Activated effector memory CD4-positive, alpha-beta T cell treated with Interleukin-2 at 50 U/mL for 16 hours (primary cell): ENCODE data around the gene PON3.

Experiments
- DNase-seq: peaks from one replicate; pipeline ENCODE4 v3.0.0-alpha.2; 2020

The PON3 gene

DNA sequence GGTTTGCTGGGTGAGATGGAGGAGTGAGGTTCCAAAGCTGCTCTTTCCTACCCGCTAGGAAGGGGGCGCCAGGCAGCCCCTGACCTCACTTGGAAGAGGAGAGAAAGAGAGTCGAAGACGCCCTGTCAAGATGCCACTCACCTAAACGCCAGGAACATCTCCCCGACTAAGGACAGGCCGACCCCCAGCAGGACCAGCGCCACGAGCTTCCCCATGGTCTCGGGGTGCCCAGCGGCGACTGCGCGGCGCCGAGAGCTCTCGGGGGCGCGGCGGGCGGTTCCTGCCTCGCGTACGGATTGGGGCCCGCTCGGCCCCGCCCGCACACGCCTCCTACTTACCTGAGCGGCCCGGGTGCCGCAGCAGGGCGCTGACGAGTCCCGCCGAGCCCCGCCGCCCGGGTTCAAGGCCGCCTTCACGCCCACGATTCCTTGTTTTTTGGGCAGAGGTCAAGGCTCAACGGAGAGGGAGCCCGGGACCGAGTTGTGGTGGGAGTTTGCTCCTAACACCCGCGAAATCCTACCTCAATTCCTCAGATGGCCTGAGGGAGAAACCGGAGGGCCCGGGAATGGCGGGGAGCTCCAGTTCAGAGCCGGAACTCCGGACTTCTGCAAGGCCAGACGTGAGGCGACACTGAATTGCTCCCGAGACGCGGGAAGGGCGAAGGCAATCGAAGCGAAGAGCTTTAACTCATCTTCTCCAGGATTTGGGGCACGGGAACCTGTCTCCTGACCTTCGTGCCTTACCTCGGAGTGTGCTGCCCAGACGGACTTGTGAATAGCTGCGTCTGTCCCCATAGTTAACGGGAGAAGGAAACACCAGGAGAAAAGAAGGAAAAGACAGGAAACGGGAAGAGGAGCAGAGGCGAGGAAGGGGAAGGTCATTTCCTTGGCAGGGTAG, at the start of gene PON3:
Gene PON3 (minus strand): TSS at position 240 of the 897 bp plus-strand sequence. CDS start 25 bp downstream, at position 215.
- no peak for DNase-seq

DNA sequence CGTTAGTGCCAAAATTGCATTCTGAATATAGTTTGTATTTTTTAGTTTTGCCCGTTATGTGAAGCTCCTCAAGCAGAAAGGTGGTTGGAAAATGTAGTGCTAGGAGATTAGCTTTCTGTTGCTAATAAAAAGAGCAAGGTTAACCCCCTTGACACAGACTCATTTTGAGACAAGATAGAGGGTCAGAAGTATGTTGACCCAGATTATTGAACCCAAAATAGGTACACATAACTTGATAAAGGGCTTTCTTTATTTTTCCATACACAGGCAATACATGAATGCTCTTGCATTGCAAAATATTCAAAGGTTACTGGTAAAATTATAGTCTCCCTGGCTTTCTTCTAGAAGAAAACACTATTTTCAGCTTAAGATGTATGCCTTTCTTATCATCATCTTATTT, 48.6 kb upstream of the PON3 start:
- DNase-seq, result no peak

DNA sequence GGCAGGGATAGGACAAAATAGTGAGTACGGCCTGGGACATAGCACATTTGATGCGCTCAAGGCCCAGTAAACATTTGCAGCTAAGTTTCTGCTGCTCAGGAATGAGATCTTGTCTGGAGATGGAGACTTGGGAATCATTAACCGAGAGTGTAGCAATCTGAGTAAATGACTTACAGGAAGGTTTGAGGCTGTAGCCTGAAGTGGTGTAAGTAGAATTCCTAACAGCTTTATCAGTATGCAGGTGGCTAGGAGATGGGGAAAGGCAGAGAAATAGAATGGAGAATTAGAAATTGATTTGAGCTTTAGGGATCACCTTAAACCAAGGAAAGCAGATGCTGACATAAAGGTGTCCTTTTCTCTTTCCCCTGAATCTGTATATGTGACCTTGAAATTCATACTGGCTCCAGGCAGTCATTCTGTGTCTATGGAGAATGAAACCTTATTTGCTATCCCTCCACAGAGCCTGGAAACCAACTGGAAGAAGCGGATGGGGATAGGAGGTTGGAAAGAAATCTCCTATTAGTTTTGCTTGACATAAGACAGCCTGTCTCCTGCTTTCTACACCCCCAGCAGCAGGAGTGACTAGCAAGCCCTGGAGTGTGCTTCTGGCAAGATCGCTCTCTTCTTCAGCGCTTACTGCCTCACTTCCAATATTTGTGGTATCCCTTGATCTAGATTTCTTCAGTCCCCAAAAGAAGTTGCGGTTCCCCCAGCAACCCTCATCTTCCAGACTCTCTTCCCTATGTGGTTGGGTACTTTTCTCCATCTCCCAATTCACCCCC, 45.1 kb upstream of the PON3 start:
- DNase-seq, result no peak

DNA sequence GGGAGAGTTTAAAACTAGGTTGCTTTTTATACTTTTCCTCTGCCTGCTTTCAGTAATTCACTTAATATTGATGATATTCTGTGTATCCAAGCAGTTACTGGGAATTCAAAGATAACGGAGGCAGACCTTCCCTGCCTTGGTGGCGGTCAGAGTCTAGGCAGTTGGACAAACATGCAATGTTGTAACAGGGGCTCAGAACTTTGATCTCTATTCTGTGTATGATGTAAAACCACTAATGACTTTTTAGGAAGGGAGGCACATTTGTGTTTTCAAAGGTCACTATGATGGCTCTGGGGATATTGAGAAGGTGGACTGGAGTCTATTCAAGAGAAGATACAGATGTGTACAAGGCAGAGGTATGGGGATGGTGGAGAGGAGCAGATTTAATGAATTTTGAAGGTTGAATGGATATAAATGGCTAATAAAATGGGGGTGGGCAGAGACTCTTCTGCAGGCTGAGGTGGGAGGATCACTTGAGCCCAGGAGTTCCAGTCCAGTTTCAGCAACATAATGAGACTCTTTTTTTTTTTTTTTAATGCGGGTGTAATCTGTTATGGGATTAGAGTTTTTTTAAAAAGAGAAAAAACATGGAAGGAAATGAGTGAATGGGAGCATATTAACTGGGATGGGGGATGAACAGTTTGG, 44.3 kb upstream of the PON3 start:
- no peak for DNase-seq

DNA sequence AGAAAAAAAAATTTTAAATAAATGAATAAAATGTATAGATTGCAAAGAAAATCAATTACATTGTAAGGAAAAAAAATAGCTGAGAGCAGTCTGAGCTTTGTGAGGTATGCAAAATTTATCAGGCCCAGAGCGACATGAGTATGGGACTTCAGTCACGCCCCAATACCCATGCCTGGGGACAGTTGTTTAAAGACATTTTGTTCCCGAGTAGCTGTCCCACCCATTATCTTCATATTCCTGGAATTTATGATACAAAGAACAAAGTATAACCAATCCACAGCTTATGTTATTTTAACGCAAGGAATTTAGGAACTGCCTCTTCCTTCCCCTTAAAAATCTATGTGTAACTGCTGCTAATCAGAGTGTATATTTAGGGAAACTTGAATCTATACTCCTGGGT, 40.2 kb upstream of the PON3 start:
- no peak for DNase-seq

DNA sequence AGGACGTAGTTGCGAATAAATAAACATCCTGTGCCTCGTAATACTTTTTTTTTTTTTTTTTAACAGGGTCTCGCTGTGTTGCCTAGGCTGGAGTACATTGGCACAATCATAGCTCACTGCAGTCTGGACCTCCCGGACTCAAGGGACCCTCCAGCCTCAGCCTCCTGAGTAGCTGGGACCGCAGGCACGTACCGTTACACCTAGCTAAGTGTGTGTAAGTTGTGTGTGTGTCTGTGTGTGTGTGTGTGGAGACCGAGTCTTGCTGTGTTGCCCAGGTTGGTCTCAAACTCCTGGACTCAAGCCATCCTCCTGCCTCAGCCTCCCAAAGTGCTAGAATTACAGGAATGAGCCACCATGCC, 39.2 kb upstream of the PON3 start:
- no peak for DNase-seq

DNA sequence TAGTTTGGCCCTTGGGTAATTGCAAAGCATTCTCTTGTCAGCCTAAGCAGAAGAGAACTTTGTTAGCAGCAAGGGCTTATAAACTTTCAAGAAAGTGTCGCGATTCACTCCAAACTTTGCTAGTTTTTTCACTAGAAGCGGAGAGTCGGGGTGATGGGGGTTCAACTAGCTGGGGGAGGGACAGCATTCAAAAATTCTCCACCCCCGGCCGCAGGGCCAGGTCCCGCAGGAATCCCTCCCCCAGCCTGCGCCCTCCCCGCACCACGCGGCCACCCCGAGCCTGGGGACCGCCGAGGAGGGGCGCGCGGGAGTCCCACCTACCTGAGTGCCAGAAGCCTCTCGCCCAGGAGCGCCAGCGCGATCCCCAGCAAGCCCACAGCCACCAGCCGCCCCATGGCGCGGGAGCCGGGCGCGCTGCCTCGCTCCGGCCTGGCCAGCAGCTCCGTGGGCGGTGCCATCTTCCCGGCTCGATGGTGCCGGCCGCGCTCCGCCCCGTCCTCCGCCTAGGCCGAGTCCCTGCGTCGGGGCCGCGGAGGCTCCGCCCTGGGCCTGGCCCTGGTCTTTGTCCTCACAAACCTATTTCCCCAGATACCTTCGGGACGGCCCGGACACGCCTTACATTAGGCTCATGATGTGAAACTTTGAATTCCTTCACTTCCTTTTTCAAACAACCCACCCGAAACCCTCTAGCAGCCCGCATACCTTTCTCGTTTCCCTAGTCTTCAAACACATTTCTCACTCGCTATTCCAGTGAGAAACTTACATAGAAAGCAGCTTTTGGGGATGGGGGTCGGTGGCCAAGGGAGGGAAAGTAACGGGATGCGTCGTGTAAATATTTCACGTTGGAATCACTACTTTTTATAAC, 38.6 kb upstream of the PON3 start, which contains the start of gene PON2:
Gene PON2 (minus strand): TSS at position 472 of the 865 bp plus-strand sequence. CDS start 77 bp downstream, at position 395.
- peak; percentile 31 for DNase-seq

DNA sequence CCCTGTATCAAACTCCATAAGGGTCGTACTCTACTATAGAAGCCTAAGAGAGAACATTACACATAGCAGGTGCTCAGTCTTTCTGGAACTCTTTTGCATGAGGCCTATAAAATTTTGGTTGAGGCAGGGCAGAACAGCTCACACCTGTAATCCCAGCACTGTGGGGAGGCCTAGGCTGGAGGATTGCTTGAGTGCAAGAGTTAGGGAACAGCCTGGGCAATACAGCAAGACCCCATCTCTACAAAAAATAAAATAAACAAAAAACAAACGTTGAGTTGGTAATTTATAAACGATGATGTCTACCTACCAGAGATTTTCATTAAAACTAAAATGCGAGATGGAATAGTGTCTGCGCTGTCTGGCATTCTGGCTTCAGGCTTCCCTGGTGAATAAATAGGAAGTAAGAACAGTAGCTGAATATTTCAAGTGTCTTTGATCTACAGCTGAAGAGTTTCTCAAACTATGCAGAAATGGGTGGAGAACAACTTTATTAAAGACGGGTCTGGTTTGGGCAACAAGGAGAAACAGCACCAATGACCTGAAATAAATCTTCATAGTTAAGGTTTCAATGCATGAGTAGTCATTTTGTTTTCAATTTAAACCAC, 37.9 kb upstream of the PON3 start:
- no peak for DNase-seq

DNA sequence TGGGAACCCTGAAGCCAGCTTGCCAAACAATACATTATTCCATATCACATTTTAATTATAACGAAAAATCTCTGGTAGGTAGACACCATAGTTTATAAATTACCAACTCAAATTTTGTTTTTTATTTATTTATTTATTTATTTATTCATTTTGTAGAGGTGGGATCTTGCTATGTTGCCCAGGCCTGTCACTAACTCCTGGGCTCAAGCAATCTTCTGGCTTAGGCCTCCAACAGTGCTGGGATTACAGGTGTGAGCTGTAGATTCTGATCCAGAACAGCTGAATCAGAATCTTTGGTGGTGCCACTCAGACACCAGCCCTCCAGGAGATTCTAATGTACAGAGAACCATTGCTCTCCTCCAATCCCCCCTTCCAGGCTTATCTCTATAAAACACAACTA, 37.0 kb upstream of the PON3 start:
- DNase-seq, result no peak

DNA sequence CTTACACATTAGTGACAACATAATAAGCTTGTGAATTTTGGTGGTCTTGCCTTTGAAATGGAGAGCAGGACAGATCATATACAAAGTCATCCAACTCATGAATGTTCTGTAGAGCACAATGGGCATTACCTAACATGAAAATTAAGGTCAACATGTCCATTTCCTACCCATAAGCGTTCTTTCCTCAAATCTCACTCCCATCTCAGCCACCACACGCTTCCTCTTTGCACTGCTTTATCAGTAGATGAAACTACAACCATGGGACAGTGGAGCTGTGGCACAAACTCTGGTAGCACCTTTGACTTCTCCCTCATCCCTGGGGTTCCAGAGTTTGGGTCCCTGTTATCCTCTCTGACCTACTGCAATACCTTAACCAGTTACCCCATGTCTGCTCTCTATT, 36.4 kb upstream of the PON3 start:
- no peak for DNase-seq

DNA sequence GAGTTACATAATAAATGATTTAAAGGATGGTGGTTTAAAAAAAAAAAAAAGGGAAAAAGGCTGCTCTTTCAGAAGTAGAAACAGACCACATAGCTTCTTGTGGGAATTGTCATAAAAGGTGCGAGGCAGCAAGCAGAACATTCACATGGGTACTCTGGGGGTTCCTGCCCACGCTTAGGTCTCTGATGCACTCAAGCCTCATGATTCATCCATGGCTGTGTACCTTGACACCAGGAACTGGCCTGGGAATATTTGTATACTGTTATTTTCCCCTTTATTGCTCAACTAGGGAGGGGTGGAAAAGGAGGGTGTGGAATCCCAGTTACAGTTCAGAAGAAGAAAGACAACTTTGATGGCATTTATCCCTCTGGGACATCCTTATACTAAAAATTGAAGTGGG, 34.7 kb upstream of the PON3 start:
- DNase-seq, result no peak

DNA sequence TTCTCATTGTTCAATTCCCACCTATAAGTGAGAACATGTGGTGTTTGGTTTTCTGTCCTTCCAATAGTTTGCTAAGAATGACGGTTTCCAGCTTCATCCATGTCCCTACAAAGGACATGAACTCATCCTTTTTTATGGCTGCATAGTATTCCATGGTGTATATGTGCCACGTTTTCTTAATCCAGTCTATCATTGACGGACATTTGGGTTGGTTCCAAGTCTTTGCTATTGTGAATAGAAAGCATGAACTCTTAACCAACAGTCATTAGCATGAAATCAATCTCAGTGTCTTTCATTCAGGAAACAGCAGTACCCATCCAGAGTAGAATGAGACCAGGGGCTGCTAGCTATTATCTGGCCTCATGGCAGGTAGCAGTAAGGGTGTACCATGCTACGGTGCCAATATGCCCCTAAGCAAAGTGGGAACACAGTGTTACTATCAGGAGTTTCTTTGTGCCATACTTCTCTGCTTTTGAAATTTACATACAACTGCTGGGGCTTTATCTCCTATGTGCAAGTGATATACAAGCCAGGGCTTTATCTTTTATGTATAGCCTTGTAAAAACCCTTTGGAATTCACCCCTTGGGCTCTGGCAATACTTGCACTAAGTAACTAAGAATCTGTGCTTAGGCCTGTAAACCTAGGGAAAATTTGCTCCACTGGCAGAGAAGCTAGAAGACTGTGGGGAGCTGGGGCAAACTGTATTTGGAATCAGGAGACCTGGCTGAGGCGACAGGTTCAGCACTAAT, 33.2 kb upstream of the PON3 start:
- DNase-seq, result no peak

DNA sequence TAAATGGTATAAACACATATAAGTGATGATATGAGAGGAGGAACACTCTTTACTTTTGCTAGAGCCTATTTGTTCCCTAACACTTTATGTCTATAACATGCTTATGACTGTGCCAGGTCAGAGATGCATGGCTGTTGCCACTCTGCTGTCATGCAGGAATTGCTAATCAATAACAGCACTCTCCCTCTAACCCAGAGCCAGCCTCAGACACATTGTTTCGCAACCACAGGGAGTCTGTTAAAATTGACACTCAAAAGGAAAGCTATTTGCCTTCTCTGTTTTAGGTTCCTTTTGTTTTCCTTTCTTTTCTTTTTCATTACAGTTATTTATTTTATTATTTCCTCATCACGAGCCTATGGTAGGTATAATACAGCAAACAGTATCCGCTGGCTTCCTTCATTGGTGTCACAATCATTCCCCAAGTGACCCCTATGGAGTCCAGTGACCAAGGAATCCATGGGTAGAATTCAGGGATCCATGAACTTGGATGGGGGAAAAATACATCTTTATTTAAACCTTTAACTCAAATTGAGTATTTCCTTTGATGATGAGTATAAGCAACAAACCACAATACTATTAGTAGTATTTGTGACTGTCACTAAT, 31.8 kb upstream of the PON3 start:
- no peak for DNase-seq

DNA sequence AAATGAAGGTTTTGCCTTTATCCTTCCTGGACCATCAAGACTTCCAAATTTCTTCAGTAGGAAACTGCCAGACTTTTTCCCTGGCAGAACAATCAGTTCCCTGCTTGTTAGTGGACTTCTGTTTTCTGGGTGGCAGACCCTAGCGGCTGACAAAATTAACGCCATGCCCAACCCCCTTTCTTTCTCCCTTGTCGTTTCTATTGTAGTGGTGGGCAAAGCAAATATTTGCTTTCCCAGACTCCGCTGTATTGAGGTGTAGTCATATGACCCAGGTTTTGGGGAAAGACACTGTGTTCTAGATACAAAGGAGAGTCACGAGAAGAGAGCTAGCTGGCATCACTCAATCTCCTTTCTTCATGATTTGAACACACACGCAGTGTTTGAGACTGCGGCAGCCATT, 31.0 kb upstream of the PON3 start:
- DNase-seq, result no peak

DNA sequence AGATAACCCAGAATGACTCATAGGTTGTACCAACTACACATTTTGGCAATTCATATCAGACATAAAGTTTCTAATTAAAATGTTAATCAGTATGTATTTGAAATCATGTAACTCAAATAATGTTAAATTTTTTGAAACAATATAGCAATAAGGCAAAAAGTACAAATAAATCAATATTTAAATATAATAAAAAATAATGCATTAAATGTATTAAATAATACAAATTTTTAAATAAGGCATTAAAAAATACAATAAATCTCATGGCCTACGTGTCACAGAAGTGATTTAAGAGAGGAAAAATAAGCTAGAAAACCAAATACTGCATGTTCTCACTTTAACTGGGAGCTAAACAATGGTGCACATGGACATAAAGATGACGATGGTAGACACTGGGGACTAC, 29.5 kb upstream of the PON3 start:
- DNase-seq, result no peak

DNA sequence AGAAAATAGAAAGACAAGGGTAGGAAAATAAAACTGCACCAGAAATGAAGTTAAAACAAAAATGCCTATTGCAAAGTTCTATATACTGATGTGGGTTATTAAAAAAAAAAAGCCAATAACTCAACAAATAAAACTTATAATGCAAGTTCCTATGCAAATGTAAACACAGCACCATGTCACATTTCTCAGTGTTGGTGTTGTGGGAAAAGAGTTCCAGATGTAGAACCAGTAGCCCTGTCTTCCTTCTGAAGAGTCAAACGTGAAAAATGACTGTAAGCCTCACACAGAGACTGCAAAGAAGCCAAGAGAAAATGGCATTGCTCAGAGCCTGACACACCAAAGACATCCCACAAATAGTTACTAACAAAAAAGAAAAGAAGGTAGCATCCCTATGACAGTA, 28.5 kb upstream of the PON3 start:
- DNase-seq, result no peak

DNA sequence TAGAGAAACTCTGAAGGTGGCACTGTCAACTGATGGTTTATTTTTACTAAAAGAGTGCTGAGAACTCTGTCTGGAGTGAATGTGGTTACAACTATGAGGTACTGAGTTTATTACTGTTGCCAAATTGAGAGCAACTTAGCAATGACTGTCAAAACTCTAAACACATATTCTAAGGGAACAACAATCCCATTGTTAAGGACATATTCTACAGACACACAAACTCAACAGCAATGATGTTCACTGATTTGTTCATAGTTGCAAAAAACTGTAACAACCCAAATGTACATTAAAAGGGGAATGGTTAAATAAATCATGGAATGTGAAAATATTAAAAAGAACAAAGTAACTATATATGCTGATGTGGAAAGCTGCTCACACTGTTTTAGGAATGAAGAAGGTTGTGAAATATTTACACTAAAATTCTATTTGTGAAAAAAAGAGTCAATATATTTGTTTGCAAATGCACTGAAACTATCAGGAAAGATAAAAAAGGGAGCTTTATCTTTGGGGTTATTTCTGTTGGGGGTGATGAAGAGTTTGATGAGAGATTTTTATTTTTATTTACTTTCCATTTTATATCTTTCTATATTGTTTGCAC, 25.8 kb upstream of the PON3 start:
- DNase-seq, result no peak

DNA sequence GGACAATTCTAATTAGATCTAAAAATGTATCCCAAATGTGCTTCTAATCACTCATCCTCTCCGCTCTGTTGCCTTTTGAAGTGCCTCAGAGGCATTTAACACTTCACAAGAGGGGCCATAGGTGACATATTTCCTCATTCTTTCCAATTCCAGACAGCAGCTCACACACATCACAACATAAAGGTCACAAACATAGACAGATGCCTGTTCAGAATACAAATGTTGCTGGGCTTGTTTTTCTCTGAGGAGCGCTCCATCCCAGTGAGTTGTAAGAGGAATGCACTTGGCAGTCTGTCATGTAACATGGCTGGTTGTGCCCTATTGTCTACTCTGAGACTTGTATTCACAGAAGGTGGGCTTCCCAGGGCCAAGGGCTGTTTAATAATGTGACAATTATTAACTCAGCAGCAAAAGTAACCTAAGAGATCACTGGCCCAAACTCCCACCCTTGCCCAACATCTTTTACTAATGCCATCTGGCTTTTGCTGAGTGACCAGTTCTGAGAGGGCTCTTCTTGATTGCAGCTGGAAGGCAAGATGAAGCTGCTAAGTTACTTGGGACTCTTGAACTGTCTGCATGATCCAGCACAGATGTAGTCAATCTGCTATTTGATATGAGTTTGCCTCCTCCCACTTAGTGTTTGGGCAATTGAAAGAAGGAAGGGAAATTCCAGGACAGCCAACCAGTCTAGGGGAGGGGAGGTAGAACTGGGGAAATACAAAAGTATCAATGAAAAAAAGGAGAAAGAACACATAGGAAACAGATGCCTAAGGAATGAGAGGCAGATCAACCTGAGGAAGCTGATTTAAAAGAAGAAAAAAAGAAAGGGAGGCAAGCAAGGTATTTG, 25.0 kb upstream of the PON3 start:
- no peak for DNase-seq

DNA sequence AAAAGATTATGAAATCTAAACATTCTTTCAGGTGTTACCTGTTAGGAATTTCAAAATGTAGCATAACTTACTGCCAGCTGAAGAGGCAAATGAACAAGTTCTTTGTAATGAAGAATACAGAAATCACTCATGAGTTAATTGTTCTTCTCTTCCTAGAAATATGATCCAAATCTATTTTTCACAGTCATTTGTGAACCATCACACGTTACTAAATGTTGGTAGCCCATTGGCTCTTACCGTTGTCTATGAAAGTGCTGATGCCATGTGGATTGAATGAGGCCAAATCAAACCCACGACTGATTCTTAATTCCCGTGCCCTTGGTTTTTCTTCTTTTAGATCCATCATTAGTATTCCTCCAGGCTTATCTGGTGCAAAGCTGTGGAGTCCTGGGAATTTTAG, 15.9 kb upstream of the PON3 start:
- DNase-seq, result no peak

DNA sequence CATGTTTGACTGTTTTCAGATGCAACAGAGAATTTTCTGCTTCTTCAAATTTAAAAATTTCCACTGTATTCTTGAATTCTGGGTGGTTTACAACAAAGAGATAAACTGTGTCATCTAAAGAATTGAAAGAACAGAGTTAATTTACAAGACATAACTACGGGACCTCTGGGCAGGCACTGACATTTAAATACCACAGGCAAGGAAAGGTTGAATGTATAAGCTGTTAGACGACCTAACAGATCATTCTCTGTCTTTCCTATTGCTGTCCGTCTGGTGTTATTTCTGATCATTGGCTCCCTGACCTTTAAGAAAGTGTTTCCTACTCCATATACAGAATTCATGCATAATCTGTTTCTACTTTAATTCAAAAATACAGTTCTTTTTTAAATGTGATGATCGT, 15.5 kb upstream of the PON3 start:
- DNase-seq, result no peak
